GM21528 (cell line): Measurements from ENCODE around the gene NR3C1.
A peak's percentile ranks its signal among the peaks of the same experiment; 100 is the strongest.

ENCODE experiments used
- ATAC-seq: cut with Tn5 transposase; IDR thresholded peaks from one replicate; pipeline ENCODE4 v1.9.1; 2021; ENCODE audit warnings: mild to moderate bottlenecking, moderate library complexity; ENCODE audit not compliant: unreplicated experiment, low FRiP score

NR3C1 gene

DNA sequence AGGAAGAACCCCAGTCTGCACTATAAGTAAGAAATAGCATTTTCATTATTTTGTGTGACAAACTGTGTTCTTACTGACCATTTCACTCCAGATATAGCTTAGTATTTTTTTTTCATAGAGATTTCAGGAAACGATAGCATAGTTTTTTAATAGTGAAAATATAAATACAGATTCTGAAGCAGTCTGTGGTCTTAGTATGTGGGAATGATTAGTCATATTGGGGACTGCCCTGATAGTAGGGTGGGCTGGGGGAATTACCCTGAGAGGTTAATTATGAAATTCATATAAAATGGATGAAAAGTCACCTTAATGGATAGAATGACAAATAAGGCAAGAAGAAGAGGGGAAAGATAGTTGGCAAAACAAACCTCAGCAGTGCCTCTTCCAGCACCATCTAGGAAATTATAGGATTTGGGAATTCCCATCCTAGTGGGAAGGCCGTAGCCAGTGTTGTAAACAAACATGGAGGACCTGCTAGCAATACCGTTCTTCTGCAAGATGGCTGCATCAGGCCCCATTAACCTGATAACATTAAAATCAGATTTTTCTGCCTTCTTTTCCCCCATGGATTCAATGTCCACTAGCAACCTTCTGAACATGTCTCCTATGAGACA is 23.7 kb upstream of the NR3C1 start:
- peak; percentile 42 for ATAC-seq

GRCh38 chr5:143426437-143426991 is 23.0 kb upstream of the NR3C1 start:
- peak; percentile 60 for ATAC-seq

- no peak for ATAC-seq
These were observed 22.3 kb upstream of the NR3C1 start for GRCh38 chr5:143425835-143426234.

- no peak for ATAC-seq
These were observed 14.8 kb upstream of the NR3C1 start for GRCh38 chr5:143418140-143418866.

DNA sequence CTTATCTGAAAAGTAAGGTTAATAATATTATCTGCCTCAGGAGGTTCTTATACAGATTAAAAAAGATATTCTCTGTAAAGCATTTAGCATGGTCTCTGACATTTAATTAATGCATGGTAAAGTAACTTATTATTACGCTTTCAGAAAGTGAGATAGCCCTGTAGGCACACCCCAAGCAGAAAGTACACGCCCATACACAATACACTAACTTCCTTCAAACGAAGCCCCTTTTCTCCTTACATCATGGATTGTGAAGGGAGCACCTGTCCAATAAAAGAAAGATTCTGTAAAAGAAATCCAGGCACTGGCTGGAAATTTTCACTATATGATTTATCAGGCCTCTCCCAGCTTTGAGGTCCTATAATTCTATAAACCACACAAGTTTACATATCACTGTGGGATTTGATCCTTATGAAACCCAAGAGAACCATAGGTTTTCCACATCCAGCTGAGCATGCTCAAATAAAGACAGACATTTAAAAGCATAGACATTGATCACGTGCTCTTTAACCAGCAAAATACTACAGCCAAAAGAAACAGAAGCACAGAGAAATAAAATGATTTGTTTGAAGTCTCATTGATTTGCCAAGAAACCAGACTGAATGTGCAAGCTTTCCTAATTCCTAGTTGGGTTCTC is 14.1 kb upstream of the NR3C1 start:
- ATAC-seq: no peak

DNA sequence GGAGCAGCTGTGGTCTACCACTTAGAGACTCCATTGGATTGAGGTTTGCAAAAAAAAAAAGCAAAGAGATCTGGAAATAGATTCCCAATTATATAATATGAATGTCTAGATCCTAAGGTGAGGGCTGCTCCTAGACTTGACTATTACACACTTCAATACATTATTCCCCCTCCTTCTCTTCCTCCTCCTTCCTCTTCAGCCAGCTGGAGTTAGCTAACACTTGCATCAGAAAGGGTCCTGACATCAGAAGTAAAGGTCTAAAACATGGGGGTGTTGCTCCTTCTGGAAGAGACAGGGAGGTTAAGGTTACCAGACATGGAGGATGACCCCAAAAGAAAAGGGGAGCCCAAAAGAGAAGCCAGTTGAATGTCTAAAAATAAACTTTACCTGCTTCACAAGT is 12.9 kb upstream of the NR3C1 start:
- no peak for ATAC-seq

- ATAC-seq: peak; percentile 74
These were observed 10.6 kb upstream of the NR3C1 start for GRCh38 chr5:143413958-143414669.

- ATAC-seq: no peak
These were observed 9.3 kb upstream of the NR3C1 start for GRCh38 chr5:143412661-143413342.

DNA sequence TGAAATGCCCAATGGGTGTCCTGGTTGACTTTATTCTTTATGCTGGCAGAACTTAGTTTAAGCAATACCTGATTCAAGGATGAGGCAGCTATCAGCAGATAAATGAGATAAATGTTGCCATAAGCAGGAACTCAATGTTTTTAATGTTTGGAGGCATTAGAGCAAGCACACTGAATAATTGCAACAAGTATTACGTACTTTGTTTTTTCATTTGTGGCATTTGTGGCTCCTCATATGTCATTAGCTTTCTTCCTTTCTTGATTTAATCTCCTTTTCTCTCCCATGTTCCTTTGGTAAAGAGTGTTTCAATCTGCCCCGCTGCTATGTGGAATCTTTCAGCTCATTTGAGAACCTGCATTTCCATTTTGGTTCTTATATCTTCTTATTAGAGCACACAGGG is 6.4 kb upstream of the NR3C1 start:
- no peak for ATAC-seq

- no peak for ATAC-seq
These were observed 2.9 kb upstream of the NR3C1 start for GRCh38 chr5:143406408-143406807.

DNA sequence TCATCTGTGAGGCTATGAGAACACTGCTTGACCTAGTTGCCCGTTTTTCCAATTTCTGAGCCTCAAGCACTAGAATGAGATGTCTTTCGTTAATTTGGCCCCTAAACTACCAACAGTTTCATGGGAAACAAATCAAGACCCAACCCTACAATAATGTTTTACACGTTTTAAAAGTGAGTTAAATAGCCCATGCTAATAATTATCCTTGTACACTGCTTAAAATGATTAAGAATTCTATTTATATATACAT is 2.3 kb upstream of the NR3C1 start:
- ATAC-seq: no peak

DNA sequence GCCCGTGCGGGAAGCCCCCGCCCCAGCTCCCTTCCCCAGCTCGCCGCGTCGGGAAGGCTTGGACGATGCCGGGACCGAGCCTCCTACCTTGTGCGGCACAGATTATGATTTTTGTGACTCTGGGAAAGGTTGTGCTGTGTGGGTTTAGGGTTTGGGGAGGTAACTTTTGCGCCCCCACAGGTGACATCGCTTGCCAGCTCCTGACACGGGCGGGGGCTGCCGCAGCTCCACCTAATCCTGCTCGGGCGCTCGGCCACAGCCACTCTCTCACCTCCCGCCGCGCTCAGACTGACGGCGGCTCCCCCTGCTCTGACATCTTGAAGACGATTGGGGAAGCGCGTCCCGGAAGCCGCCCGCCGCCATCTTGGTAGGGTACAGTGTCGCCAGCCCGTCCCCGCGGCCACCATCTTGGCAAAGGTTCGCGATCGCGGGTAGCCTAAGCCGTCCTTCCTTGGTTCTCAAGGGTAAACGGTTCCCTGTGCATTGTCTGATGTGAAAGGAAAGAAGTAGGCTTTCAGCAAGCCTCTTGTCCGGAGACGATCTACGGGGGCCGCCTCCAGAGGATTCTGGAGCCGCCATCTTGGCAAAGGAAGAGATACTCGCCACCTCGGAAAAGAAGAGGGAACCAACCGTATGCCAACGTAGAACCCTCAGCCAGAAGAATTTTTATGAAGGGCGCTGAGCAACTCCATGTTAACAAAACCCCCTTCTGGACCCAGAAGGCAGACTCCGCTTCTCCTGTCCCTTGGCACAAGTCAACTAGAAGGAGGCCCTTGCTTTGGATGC is 1.8 kb upstream of the NR3C1 start:
- peak; percentile 32 for ATAC-seq

DNA sequence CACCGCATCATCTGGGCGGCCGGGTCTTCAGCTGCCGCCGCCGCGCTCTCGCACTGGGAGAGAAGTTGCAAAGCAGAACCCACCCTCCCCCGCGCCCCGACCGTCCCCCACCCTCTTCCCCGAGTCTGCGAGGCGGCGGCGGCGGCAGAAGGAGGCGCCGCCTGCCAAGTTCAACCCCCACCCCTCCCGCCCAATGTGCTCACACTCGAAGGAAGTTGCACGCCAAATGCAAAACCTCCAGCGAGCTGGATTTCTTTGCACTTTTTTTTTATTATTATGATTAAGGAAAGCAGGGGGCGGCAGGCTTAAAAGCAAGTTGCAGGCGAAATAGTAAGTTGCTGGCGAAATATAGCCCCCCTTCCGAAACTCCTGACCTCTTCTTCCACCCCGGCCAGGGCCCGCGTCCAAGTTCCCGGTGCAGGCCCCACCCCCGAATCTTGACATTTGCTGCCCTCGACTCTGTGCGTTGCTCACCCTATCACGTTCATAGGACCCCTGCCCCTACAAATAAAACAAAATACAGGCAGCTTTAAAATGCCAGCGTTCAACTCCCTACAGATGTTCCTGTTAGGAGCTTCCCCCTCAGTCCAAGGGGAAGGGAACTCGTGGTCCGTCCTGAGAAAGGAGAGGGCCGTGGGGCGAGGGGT is 1.1 kb upstream of the NR3C1 start:
- peak; percentile 27 for ATAC-seq

- ATAC-seq: peak; percentile 22
These were observed 223 bp downstream of the NR3C1 start for GRCh38 chr5:143403334-143403592.

GRCh38 chr5:143402553-143403333 is 743 bp downstream of the NR3C1 start:
- no peak for ATAC-seq

- ATAC-seq: no peak
These were observed 1.4 kb downstream of the NR3C1 start for GRCh38 chr5:143402017-143402552.

DNA sequence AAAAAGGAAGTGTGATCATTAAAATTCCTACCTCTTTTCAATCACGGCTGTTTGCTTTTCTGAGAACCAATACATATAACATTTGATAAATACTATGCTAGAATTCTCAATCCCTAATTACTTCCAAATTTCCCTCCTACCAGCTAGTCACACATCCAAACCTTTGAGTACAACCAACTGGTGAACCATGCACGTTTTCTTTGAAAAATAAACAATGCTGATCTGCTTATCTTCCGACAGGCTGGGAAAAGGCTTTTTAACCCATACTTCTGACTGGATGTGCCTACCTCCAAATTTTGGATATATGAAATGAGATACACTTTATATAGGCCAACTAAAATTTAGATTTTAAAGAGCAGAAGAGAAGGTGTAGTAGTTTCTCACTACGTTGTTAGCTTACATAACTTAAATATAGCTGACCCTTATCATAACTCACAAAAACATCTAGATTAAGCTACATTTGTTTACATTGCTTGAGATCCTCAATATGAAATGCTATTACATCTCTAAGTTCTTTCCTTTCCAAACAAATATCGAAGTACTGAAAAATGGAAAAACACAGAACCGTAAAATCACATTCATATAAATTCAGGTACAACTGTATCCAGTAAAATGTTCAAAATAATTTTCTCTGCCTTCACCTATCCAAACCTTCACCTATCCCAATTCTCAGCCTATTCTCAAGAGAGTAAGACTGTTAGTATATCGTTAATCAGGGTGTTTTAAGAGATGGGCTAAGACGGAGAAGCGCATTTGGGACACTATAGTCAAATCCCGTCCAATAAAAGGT is 2.1 kb downstream of the NR3C1 start:
- no peak for ATAC-seq
